ENCODE data around the gene NHLRC4. TPM values are rescaled to one million over a fixed set of nuclear protein-coding genes. Genes with fewer than 3 reads are reported as not detected.
A peak's percentile ranks its signal among the peaks of the same experiment; 100 is the strongest.

The NHLRC4 gene
- total and polyA plus RNA-seq, 2 of the 13 experiments (the other 11 are each of a cell fraction or from before 2014, with no cell fraction given), result 0.40 to 0.59 TPM

GRCh38 chr16:533391-534123 lies 33.2 kb upstream of the NHLRC4 start (continued):
- no peak for TF ChIP-seq DMTF1 (CRISPR knock-in tag; IDR thresholded peaks at IDR 0.05)
- no peak for TF ChIP-seq SATB2 (CRISPR knock-in tag; IDR thresholded peaks at IDR 0.05)
- TF ChIP-seq RNF2 (conservative IDR thresholded peaks at IDR 0.05; ENCODE audit: low read depth), result no peak
- no peak for TF ChIP-seq HNRNPH1 (optimal IDR thresholded peaks at IDR 0.05; ENCODE audit: low read depth, low read length)
- no peak for TF ChIP-seq MEIS1 (CRISPR knock-in tag; IDR thresholded peaks at IDR 0.05; ENCODE audit: borderline replicate concordance)
- no peak; the same call in 1 of the 2 replicates for TF ChIP-seq ETV5 (CRISPR knock-in tag; IDR thresholded peaks at IDR 0.05; ENCODE audit: borderline replicate concordance)
- TF ChIP-seq ZNF230 (CRISPR knock-in tag; IDR thresholded peaks at IDR 0.05), result no peak
- TF ChIP-seq ASH2L (IDR thresholded peaks at IDR 0.05; ENCODE audit: insufficient read length, low read depth, low read length), result no peak
- TF ChIP-seq ZNF142 (CRISPR knock-in tag; IDR thresholded peaks at IDR 0.05), result 0 out of 2 replicates have a peak, but pooled peaks have one; percentile 35
- TF ChIP-seq ZNF512 (CRISPR knock-in tag; IDR thresholded peaks at IDR 0.05), result no peak
- TF ChIP-seq ZNF280D (CRISPR knock-in tag; IDR thresholded peaks at IDR 0.05), result no peak
- no peak for TF ChIP-seq ZZZ3 (CRISPR knock-in tag; IDR thresholded peaks at IDR 0.05; ENCODE audit: borderline replicate concordance)
- no peak for TF ChIP-seq ZFP41 (CRISPR knock-in tag; IDR thresholded peaks at IDR 0.05; ENCODE audit: borderline replicate concordance)
- no peak for TF ChIP-seq BHLHE40 (IDR thresholded peaks at IDR 0.05; ENCODE audit: low read length)
